Middle frontal gyrus (tissue), 1 donor: ENCODE results near the gene SOX30.

Experiments used
- DNase-seq: peaks from one replicate; pipeline ENCODE4 v3.0.0-alpha.2; 2015; ENCODE audit warnings: low spot score; ENCODE audit errors: extremely low spot score

The SOX30 gene

GRCh38 chr5:157659868-157660660 lies 7.8 kb upstream of the SOX30 start:
- no peak for DNase-seq

GRCh38 chr5:157658893-157659292 lies 6.7 kb upstream of the SOX30 start:
- no peak for DNase-seq

GRCh38 chr5:157657516-157657915 lies 5.3 kb upstream of the SOX30 start:
- DNase-seq, result no peak

- no peak for DNase-seq
Observed at GRCh38 chr5:157651623-157652376, 438 bp downstream of the SOX30 start.

GRCh38 chr5:157650991-157651611 lies 1.1 kb downstream of the SOX30 start:
- DNase-seq, result no peak

- no peak for DNase-seq
Observed at GRCh38 chr5:157649101-157649500, 3.1 kb downstream of the SOX30 start.

GRCh38 chr5:157648275-157648990 lies 3.8 kb downstream of the SOX30 start:
- no peak for DNase-seq

- no peak for DNase-seq
Observed at GRCh38 chr5:157640406-157641066, 11.7 kb downstream of the SOX30 start.

GRCh38 chr5:157630341-157630740 lies 21.9 kb downstream of the SOX30 start:
- DNase-seq, result no peak

GRCh38 chr5:157626831-157627230 lies 25.4 kb downstream of the SOX30 start:
- no peak for DNase-seq

- no peak for DNase-seq
Observed at GRCh38 chr5:157624144-157624543, 28.1 kb downstream of the SOX30 start.

GRCh38 chr5:157620776-157621175 lies 31.5 kb downstream of the SOX30 start:
- no peak for DNase-seq

GRCh38 chr5:157618191-157618765 lies 34.0 kb downstream of the SOX30 start:
- DNase-seq, result no peak

GRCh38 chr5:157616785-157617184 lies 35.5 kb downstream of the SOX30 start:
- DNase-seq, result no peak

- DNase-seq, result no peak
Observed at GRCh38 chr5:157613385-157614245, 38.6 kb downstream of the SOX30 start.

GRCh38 chr5:157612581-157612980 lies 39.7 kb downstream of the SOX30 start:
- no peak for DNase-seq

GRCh38 chr5:157611571-157612476 lies 40.4 kb downstream of the SOX30 start:
- DNase-seq, result no peak

- no peak for DNase-seq
Observed at GRCh38 chr5:157610990-157611389, 41.2 kb downstream of the SOX30 start.
